GM10266 (cell line): ENCODE data around the gene KCTD11.

Experiments used
- DNase-seq: peaks from one replicate; pipeline ENCODE4 v3.0.0; 2012; ENCODE audit errors: extremely low spot score
- TF ChIP-seq, protein P1 (sequence below): IDR thresholded peaks from 2 replicates; pipeline ENCODE4 v1.5.1; 2012; ENCODE audit warnings: mild to moderate bottlenecking, low read depth; ENCODE audit not compliant: control insufficient read depth, insufficient read depth; ENCODE audit errors: missing control alignments

The KCTD11 gene

GRCh38 chr17:7317161-7317803 is 34.7 kb upstream of the KCTD11 start:
- DNase-seq: no peak
- TF ChIP-seq, protein P1, sequence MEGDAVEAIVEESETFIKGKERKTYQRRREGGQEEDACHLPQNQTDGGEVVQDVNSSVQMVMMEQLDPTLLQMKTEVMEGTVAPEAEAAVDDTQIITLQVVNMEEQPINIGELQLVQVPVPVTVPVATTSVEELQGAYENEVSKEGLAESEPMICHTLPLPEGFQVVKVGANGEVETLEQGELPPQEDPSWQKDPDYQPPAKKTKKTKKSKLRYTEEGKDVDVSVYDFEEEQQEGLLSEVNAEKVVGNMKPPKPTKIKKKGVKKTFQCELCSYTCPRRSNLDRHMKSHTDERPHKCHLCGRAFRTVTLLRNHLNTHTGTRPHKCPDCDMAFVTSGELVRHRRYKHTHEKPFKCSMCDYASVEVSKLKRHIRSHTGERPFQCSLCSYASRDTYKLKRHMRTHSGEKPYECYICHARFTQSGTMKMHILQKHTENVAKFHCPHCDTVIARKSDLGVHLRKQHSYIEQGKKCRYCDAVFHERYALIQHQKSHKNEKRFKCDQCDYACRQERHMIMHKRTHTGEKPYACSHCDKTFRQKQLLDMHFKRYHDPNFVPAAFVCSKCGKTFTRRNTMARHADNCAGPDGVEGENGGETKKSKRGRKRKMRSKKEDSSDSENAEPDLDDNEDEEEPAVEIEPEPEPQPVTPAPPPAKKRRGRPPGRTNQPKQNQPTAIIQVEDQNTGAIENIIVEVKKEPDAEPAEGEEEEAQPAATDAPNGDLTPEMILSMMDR: no peak

DNA sequence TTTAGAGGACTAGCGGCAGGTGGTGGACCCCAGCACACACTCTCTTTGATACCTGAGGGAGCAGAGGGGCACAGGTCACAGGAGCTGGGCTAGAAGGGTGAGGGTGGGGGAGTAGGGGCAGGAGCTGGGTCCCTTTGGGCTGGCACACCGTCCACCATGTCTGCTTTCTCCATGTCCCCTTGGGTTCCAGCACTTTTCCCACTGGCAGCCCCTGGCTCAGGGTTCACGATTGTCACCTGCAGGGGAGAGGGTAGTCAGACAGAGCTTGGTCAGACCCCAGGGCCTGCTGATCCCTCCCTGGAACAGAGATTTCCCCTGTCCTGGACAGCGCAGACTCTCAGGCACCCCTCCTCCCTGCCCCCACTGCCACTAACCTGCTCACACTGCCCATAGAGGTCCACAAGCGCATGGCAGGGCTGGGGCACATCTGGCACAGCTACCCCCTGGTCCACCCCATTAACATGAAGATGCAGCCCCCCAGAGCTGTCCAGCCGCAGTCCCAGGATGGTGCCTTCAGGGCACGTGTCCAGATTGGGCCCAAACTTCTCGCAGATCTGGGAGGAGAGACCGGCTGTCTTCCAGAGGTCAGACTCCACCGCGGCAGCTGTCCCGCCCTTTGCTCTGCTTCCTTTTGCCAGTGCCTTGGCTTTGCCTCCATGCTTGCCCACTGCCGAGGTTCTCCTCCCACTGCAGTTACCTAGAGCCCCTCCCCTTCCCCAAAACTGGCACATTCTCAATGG is 33.7 kb upstream of the KCTD11 start:
- TF ChIP-seq, protein P1: no peak
- DNase-seq: no peak

- TF ChIP-seq, protein P1: no peak
- no peak for DNase-seq
Observed at GRCh38 chr17:7321466-7321865, 30.5 kb upstream of the KCTD11 start.

GRCh38 chr17:7322520-7323194 is 29.3 kb upstream of the KCTD11 start:
- DNase-seq: peak; percentile 7
- TF ChIP-seq, protein P1: no peak

- TF ChIP-seq, protein P1: peak; percentile 84
- peak; percentile 72 for DNase-seq
Observed at GRCh38 chr17:7323731-7324437, 28.1 kb upstream of the KCTD11 start.

DNA sequence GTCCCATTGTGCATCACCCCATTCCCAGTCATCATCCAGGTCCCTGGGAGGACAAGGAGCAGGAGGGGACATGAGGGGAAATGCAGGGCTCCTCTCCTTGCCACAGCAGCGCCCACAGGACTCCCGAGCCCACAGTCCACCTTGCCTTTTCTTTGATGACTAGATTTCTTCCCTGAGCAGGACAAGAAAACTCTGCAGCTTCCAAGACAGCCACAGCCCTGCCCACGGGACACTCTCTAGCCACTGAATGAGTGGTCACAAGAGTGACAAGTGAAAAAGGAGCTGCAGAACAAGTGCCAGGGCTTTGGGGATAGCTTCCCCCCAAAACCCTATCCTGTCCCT is 27.6 kb upstream of the KCTD11 start:
- TF ChIP-seq, protein P1: no peak
- peak; percentile 10 for DNase-seq
